GM23248 (cell line): ENCODE measurements around the gene JMJD7.

Source experiments
- EZH2 ChIP-seq: fragments of 200-600 bp; sonication (generic); IDR thresholded peaks from 2 replicates; pipeline ENCODE4 v1.6.1; 2018; ENCODE audit warnings: antibody characterized with exemption, mild to moderate bottlenecking; ENCODE audit not compliant: insufficient read depth, poor library complexity, severe bottlenecking
- EZH2phosphoT487 ChIP-seq: fragments of 200-600 bp; sonication (generic); IDR thresholded peaks from 2 replicates; pipeline ENCODE4 v1.6.1; 2018; ENCODE audit warnings: antibody characterized with exemption, moderate library complexity, mild to moderate bottlenecking, low read depth; ENCODE audit not compliant: insufficient read depth

DNA sequence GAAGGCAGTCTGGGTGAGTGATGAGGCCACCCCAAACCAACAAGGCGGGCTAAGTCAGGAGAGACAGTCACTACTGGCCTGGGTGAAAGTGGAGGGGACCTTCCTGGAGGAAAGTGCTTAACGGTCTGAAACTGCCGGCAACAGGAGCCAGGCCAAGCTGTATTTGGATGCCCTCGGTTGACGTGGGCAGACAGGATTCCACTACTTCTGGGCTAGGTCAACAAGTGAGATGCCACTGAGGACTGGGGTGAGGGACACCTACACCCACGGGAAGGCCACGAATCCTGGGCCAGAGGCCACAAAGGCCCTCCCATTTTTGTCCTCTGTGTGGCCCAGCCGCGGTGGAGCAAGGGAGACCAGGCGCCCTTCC is 53.6 kb downstream of the JMJD7 start:
- TF ChIP-seq EZH2 (no peak), EZH2phosphoT487 (no peak)
